ENCODE data around the gene CENPN. TPM values are rescaled to one million over a fixed set of nuclear protein-coding genes. Genes with fewer than 3 reads are reported as not detected.

CENPN gene
- total RNA-seq, 1 experiment from 2014 or later: 56.6 TPM

DNA sequence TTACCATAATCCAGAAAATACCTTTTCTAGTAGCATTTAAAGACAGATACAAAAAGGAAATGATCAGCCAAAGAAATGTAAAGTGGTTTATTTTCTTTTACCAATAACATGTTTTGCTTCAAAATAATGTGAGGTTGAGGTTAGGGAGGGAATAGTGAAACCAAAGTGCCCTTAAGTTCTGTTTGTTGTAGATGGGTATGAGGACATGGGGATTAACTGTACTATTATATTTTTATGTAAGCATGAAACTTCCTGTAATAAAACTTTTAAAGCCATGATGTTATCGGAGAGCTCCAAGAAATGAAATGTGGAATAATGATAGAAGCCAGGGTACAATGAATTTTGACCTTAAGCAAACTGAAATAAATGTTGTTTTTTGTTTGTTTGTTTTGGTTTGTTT, 60.2 kb downstream of the CENPN start:
- CTCF ChIA-PET: interaction anchor here (1.0 kb wide), 1 partner anchor 31 kb away, joined by 4 read pairs; the partner anchor contains the start of gene ATMIN

DNA sequence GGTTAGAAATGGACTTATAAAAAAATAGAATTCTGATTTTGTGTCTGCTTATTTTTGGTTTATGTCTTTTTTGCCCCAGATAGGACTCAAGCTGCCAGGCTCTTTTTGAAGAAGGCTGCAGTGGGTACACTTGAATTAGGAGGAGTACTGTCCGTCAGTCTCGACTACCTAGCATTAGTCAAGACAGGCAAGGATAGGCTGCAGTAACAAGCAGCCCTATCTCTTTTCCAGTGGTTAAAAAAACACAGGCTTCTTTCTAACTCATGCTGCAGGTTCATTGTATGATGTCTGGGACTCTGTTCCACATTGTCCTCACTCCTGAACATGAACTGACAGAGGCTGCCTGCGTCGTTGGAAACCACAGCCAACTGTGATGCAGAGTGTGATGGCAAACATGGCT, 62.0 kb downstream of the CENPN start:
- ChIA-PET CTCF (no interaction called here), POLR2A (no interaction called here)
- BruUV-seq (replicated peaks): no TSS peak
- H3K36me3 ChIP-seq (ENCODE audit: control insufficient read depth, insufficient read depth, low read length): no peaks in the 10 kb centered on the region
- no peak overlapping the region for H3K27ac ChIP-seq (ENCODE audit: low read length)
- no peaks in the 10 kb centered on the region for H3K27me3 ChIP-seq (ENCODE audit: control insufficient read depth, insufficient read depth, low read length)
- TF ChIP-seq, protein P1, sequence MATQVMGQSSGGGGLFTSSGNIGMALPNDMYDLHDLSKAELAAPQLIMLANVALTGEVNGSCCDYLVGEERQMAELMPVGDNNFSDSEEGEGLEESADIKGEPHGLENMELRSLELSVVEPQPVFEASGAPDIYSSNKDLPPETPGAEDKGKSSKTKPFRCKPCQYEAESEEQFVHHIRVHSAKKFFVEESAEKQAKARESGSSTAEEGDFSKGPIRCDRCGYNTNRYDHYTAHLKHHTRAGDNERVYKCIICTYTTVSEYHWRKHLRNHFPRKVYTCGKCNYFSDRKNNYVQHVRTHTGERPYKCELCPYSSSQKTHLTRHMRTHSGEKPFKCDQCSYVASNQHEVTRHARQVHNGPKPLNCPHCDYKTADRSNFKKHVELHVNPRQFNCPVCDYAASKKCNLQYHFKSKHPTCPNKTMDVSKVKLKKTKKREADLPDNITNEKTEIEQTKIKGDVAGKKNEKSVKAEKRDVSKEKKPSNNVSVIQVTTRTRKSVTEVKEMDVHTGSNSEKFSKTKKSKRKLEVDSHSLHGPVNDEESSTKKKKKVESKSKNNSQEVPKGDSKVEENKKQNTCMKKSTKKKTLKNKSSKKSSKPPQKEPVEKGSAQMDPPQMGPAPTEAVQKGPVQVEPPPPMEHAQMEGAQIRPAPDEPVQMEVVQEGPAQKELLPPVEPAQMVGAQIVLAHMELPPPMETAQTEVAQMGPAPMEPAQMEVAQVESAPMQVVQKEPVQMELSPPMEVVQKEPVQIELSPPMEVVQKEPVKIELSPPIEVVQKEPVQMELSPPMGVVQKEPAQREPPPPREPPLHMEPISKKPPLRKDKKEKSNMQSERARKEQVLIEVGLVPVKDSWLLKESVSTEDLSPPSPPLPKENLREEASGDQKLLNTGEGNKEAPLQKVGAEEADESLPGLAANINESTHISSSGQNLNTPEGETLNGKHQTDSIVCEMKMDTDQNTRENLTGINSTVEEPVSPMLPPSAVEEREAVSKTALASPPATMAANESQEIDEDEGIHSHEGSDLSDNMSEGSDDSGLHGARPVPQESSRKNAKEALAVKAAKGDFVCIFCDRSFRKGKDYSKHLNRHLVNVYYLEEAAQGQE (IDR thresholded peaks at IDR 0.05; ENCODE audit: insufficient read depth in 1 of 2, low read depth in 2 of 2, low read length in 1 of 2): no peak
- TF ChIP-seq, protein P2, sequence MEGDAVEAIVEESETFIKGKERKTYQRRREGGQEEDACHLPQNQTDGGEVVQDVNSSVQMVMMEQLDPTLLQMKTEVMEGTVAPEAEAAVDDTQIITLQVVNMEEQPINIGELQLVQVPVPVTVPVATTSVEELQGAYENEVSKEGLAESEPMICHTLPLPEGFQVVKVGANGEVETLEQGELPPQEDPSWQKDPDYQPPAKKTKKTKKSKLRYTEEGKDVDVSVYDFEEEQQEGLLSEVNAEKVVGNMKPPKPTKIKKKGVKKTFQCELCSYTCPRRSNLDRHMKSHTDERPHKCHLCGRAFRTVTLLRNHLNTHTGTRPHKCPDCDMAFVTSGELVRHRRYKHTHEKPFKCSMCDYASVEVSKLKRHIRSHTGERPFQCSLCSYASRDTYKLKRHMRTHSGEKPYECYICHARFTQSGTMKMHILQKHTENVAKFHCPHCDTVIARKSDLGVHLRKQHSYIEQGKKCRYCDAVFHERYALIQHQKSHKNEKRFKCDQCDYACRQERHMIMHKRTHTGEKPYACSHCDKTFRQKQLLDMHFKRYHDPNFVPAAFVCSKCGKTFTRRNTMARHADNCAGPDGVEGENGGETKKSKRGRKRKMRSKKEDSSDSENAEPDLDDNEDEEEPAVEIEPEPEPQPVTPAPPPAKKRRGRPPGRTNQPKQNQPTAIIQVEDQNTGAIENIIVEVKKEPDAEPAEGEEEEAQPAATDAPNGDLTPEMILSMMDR (IDR thresholded peaks at IDR 0.05): no peak
- TF ChIP-seq TCF7L2 (IDR thresholded peaks at IDR 0.05; ENCODE audit: low read depth, low read length): no peak
- TF ChIP-seq SIN3A (IDR thresholded peaks at IDR 0.05; ENCODE audit: borderline replicate concordance, insufficient read depth, low read depth, low read length): no peak
- TF ChIP-seq POLR2AphosphoS5 (IDR thresholded peaks at IDR 0.05; ENCODE audit: low read depth, low read length): no peak
- H3K9me3 ChIP-seq (ENCODE audit: control insufficient read depth, insufficient read depth, low read depth, low read length): no peaks in the 10 kb centered on the region
- intact Hi-C loops (cut with micrococcal nuclease; ENCODE audit: unreplicated experiment): no loop called here
- DNase-seq (ENCODE audit: low read depth, low spot score) (no peak), ATAC-seq (no peak)
- H3K4me1 ChIP-seq (ENCODE audit: control insufficient read depth, insufficient read depth, low read length): no peaks in the 10 kb centered on the region
- in situ Hi-C loops (cut with HindIII; ENCODE audit: low pct_unique_long_range_greater_than_20kb, low sequenced_read_pairs): no loop called here
- H3K4me3 ChIP-seq (ENCODE audit: low read depth in 2 of 2, low read length in 2 of 2): no peak overlapping the region

More for the DNA sequence above, 60.2 kb downstream of the CENPN start:
- Histone ChIP-seq H3K4me1 (ENCODE audit: control insufficient read depth, insufficient read depth, low read length) (no peaks in the 10 kb centered on the region), H3K27me3 (ENCODE audit: control insufficient read depth, insufficient read depth, low read length) (no peaks in the 10 kb centered on the region), H3K27ac (ENCODE audit: low read length) (no peak overlapping the region), H3K9me3 (ENCODE audit: control insufficient read depth, insufficient read depth, low read depth, low read length) (no peaks in the 10 kb centered on the region), H3K36me3 (ENCODE audit: control insufficient read depth, insufficient read depth, low read length) (no peaks in the 10 kb centered on the region), H3K4me3 (ENCODE audit: low read depth in 2 of 2, low read length in 2 of 2) (no peak overlapping the region)
- TF ChIP-seq, protein P1 (IDR thresholded peaks at IDR 0.05; ENCODE audit: insufficient read depth in 1 of 2, low read depth in 2 of 2, low read length in 1 of 2): no peak
- no peak for TF ChIP-seq SIN3A (IDR thresholded peaks at IDR 0.05; ENCODE audit: borderline replicate concordance, insufficient read depth, low read depth, low read length)
- no peak for TF ChIP-seq POLR2AphosphoS5 (IDR thresholded peaks at IDR 0.05; ENCODE audit: low read depth, low read length)
- TF ChIP-seq, protein P2 (IDR thresholded peaks at IDR 0.05): no peak
- TF ChIP-seq TCF7L2 (IDR thresholded peaks at IDR 0.05; ENCODE audit: low read depth, low read length): no peak
- ATAC-seq (no peak), DNase-seq (ENCODE audit: low read depth, low spot score) (no peak)
- POLR2A ChIA-PET: no interaction called here
- in situ Hi-C loops (cut with HindIII; ENCODE audit: low pct_unique_long_range_greater_than_20kb, low sequenced_read_pairs): no loop called here
- no TSS peak for BruUV-seq (replicated peaks)
- intact Hi-C loops (cut with micrococcal nuclease; ENCODE audit: unreplicated experiment): no loop called here
